GM06990 (cell line): ENCODE data around the gene M1AP.

Experiments
- DNase-seq: peaks from one replicate; pipeline ENCODE4 v3.0.0-alpha.2; 2011; ENCODE audit not compliant: insufficient read length; ENCODE audit errors: extremely low read depth
- H3K27me3 ChIP-seq: replicated peaks from 2 replicates; pipeline ENCODE4 v1.6.0; 2011; ENCODE audit warnings: low read length; ENCODE audit not compliant: control insufficient read depth, insufficient read depth
- H3K36me3 ChIP-seq: 2 replicates; pipeline ENCODE4 v1.5.1; 2011; ENCODE audit warnings: low read length; ENCODE audit not compliant: control insufficient read depth, insufficient read depth
- H3K4me3 ChIP-seq: replicated peaks from 2 replicates; pipeline ENCODE4 v1.5.1; 2011; ENCODE audit warnings: low read depth, mild to moderate bottlenecking, control low read depth, low read length
- CTCF ChIP-seq: IDR thresholded peaks from 2 replicates; pipeline ENCODE4 v1.5.1; 2011; ENCODE audit warnings: low read length, control low read depth, mild to moderate bottlenecking, inconsistent platforms; ENCODE audit not compliant: insufficient read depth, poor library complexity, severe bottlenecking

The M1AP gene

GRCh38 chr2:74682501-74682900 is 34.4 kb upstream of the M1AP start:
- peaks cover 1% of the 10 kb centered on the region; the same call in 1 of the 2 replicates for H3K36me3 ChIP-seq
- H3K4me3 ChIP-seq = no peak overlapping the region
- no peak for TF ChIP-seq CTCF
- no peak for DNase-seq
- H3K27me3 ChIP-seq = no peaks in the 10 kb centered on the region

- Histone ChIP-seq H3K4me3 (no peak overlapping the region), H3K36me3 (peaks cover 3% of the 10 kb centered on the region), H3K27me3 (no peaks in the 10 kb centered on the region)
- no peak for DNase-seq
- no peak for TF ChIP-seq CTCF
Measured at GRCh38 chr2:74679615-74680014, 31.5 kb upstream of the M1AP start.

- Histone ChIP-seq H3K27me3 (no peaks in the 10 kb centered on the region), H3K36me3 (peaks cover 3% of the 10 kb centered on the region), H3K4me3 (no peak overlapping the region)
- no peak for DNase-seq
- TF ChIP-seq CTCF = no peak
Measured at GRCh38 chr2:74676331-74676730, 28.2 kb upstream of the M1AP start.

GRCh38 chr2:74675090-74675489 is 27.0 kb upstream of the M1AP start:
- Histone ChIP-seq H3K27me3 (no peaks in the 10 kb centered on the region), H3K36me3 (peaks cover 3% of the 10 kb centered on the region), H3K4me3 (no peak overlapping the region)
- no peak for TF ChIP-seq CTCF
- DNase-seq = no peak

GRCh38 chr2:74673826-74674528 is 25.8 kb upstream of the M1AP start:
- Histone ChIP-seq H3K36me3 (peaks cover 2% of the 10 kb centered on the region), H3K4me3 (no peak overlapping the region), H3K27me3 (no peaks in the 10 kb centered on the region)
- no peak for TF ChIP-seq CTCF
- no peak for DNase-seq

- peaks cover 2% of the 10 kb centered on the region for H3K36me3 ChIP-seq
- H3K27me3 ChIP-seq = no peaks in the 10 kb centered on the region
- no peak overlapping the region for H3K4me3 ChIP-seq
- no peak for TF ChIP-seq CTCF
- no peak for DNase-seq
Measured at GRCh38 chr2:74671479-74671878, 23.3 kb upstream of the M1AP start.
